ENCODE results near the gene CHRNA7. TPM values are rescaled to one million over a fixed set of nuclear protein-coding genes. Genes with fewer than 3 reads are reported as not detected.

The CHRNA7 gene
- total and polyA plus RNA-seq, 2 donors (not counting 1 experiment from before 2014, with no cell fraction given): 0.17 to 0.62 TPM

- no peaks in the 10 kb centered on the region for H3K4me1 ChIP-seq (ENCODE audit: control insufficient read depth, extremely low read depth, insufficient read depth, low read length)
- no peak for TF ChIP-seq EZH2 (IDR thresholded peaks at IDR 0.05; ENCODE audit: low read length, missing control alignments)
- TF ChIP-seq, protein P1, sequence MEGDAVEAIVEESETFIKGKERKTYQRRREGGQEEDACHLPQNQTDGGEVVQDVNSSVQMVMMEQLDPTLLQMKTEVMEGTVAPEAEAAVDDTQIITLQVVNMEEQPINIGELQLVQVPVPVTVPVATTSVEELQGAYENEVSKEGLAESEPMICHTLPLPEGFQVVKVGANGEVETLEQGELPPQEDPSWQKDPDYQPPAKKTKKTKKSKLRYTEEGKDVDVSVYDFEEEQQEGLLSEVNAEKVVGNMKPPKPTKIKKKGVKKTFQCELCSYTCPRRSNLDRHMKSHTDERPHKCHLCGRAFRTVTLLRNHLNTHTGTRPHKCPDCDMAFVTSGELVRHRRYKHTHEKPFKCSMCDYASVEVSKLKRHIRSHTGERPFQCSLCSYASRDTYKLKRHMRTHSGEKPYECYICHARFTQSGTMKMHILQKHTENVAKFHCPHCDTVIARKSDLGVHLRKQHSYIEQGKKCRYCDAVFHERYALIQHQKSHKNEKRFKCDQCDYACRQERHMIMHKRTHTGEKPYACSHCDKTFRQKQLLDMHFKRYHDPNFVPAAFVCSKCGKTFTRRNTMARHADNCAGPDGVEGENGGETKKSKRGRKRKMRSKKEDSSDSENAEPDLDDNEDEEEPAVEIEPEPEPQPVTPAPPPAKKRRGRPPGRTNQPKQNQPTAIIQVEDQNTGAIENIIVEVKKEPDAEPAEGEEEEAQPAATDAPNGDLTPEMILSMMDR (conservative IDR thresholded peaks at IDR 0.05 in 1 of 2, IDR thresholded peaks at IDR 0.05 in 1 of 2; ENCODE audit: low read depth in 1 of 2, low read length in 2 of 2): no peak
- H3K4me2 ChIP-seq (ENCODE audit: extremely low read depth, insufficient read depth, low read length): no peak overlapping the region
- H3K9me3 ChIP-seq (ENCODE audit: control insufficient read depth, insufficient read depth, low read depth, low read length): no peaks in the 10 kb centered on the region
- H3K4me3 ChIP-seq (replicated peaks in 1 of 4; ENCODE audit: control extremely low read depth in 1 of 4, insufficient read depth in 1 of 4, low read depth in 3 of 4, low read length in 4 of 4): no peak overlapping the region
- no peak overlapping the region for H3K9ac ChIP-seq (ENCODE audit: insufficient read depth, low read length)
- H3K79me2 ChIP-seq (ENCODE audit: control insufficient read depth, insufficient read depth, low read length): no peaks in the 10 kb centered on the region
- DNase-seq (ENCODE audit: low read depth in 2 of 2): no peak
- no peak overlapping the region for H2AFZ ChIP-seq (ENCODE audit: low read length)
- no peak overlapping the region for H3K27ac ChIP-seq (ENCODE audit: insufficient read depth, low read length)
- H3K27me3 ChIP-seq (ENCODE audit: control insufficient read depth, insufficient read depth, low read length): no peaks in the 10 kb centered on the region
- H3K36me3 ChIP-seq (ENCODE audit: control insufficient read depth, insufficient read depth, low read length): no peaks in the 10 kb centered on the region
- no peaks in the 10 kb centered on the region for H4K20me1 ChIP-seq (ENCODE audit: control insufficient read depth, extremely low read depth, insufficient read depth, low read length)
Observed at GRCh38 chr15:32067115-32067514, 36.8 kb downstream of the CHRNA7 start.

DNA sequence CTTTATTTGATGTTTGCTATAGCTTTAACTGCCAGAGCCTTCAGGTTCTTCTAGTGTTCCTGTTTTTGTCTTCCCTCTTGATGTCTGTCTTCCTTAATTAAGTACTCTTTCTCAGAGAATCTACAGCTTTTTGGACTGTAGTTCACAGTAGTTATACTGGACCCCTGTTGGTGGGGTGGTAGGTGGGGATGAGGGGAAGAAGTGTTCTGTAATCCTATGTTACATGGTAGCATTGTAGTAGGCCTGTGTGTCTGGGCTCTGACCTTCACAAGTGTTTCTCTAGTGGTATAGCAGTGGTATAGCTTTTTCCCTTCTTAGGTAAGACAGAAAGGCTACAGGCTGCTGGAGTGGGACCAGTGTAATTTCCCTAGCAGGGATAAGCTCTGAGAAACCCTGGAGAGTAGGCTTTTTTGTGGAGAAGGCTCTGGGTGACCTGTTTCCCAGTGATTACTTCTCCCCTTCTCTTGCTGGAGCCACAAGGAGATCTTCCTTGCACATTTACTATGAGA is 59.6 kb downstream of the CHRNA7 start:
- no peaks in the 10 kb centered on the region for H3K79me2 ChIP-seq (ENCODE audit: control insufficient read depth, insufficient read depth, low read length)
- H3K36me3 ChIP-seq (ENCODE audit: control insufficient read depth, insufficient read depth, low read length): no peaks in the 10 kb centered on the region
- TF ChIP-seq, protein P1 (conservative IDR thresholded peaks at IDR 0.05 in 1 of 2, IDR thresholded peaks at IDR 0.05 in 1 of 2; ENCODE audit: low read depth in 1 of 2, low read length in 2 of 2): no peak
- no peak for TF ChIP-seq EZH2 (IDR thresholded peaks at IDR 0.05; ENCODE audit: low read length, missing control alignments)
- no peak overlapping the region for H3K27ac ChIP-seq (ENCODE audit: insufficient read depth, low read length)
- no peak overlapping the region for H3K4me3 ChIP-seq (replicated peaks in 1 of 4; ENCODE audit: control extremely low read depth in 1 of 4, insufficient read depth in 1 of 4, low read depth in 3 of 4, low read length in 4 of 4)
- no peak overlapping the region for H3K9ac ChIP-seq (ENCODE audit: insufficient read depth, low read length)
- H3K27me3 ChIP-seq (ENCODE audit: control insufficient read depth, insufficient read depth, low read length): no peaks in the 10 kb centered on the region
- H4K20me1 ChIP-seq (ENCODE audit: control insufficient read depth, extremely low read depth, insufficient read depth, low read length): no peaks in the 10 kb centered on the region
- H2AFZ ChIP-seq (ENCODE audit: low read length): no peak overlapping the region
- no peaks in the 10 kb centered on the region for H3K4me1 ChIP-seq (ENCODE audit: control insufficient read depth, extremely low read depth, insufficient read depth, low read length)
- no peak overlapping the region for H3K4me2 ChIP-seq (ENCODE audit: extremely low read depth, insufficient read depth, low read length)
- no peaks in the 10 kb centered on the region for H3K9me3 ChIP-seq (ENCODE audit: control insufficient read depth, insufficient read depth, low read depth, low read length)
- no peak for DNase-seq (ENCODE audit: low read depth in 2 of 2)

DNA sequence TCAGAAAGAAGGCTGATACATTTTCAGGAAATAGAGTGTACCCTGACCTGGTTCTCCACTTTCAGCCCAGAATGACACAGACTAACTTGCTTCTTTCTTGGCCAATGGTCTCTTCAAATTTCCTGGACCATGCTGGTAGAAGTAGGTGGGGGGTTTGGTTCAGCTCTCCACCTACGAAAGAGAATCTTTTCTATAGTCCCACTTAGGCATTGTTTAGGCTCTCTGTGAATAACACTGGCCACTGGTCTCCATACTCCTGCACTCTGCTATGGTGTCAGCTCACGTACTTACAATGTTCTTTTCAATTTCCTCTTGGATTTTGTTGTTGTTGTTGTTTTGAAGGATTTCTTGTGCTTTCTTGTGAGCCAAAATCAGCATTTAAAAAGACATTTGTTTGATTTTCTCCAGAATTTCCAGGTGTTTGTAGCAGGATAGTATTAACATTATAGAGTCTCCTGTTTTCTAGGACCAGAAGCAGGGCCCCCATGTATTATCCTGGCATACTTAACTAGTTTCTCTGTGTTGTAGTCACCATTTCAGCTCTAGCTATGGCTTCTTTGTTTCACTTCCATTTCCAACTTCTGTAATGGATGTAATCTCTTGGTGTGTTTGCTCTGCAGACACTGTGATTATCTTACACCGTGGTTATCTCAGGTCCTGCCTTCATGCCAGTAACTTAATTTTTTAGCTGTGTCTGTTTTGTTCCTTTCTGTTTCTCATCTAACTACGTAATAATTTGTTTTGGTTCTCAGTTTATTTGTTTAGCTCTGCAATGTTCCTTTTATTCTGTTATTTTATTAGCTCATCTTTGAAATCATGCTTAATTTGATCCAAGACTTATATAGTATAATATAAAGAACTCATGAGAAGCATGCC is 61.4 kb downstream of the CHRNA7 start:
- H3K9ac ChIP-seq (ENCODE audit: insufficient read depth, low read length): no peak overlapping the region
- DNase-seq (ENCODE audit: low read depth in 2 of 2): no peak
- no peak overlapping the region for H2AFZ ChIP-seq (ENCODE audit: low read length)
- H3K27me3 ChIP-seq (ENCODE audit: control insufficient read depth, insufficient read depth, low read length): no peaks in the 10 kb centered on the region
- no peak overlapping the region for H3K4me3 ChIP-seq (replicated peaks in 1 of 4; ENCODE audit: control extremely low read depth in 1 of 4, insufficient read depth in 1 of 4, low read depth in 3 of 4, low read length in 4 of 4)
- H3K9me3 ChIP-seq (ENCODE audit: control insufficient read depth, insufficient read depth, low read depth, low read length): no peaks in the 10 kb centered on the region
- H3K27ac ChIP-seq (ENCODE audit: insufficient read depth, low read length): no peak overlapping the region
- H4K20me1 ChIP-seq (ENCODE audit: control insufficient read depth, extremely low read depth, insufficient read depth, low read length): no peaks in the 10 kb centered on the region
- H3K4me1 ChIP-seq (ENCODE audit: control insufficient read depth, extremely low read depth, insufficient read depth, low read length): no peaks in the 10 kb centered on the region
- H3K4me2 ChIP-seq (ENCODE audit: extremely low read depth, insufficient read depth, low read length): no peak overlapping the region
- TF ChIP-seq, protein P1 (conservative IDR thresholded peaks at IDR 0.05 in 1 of 2, IDR thresholded peaks at IDR 0.05 in 1 of 2; ENCODE audit: low read depth in 1 of 2, low read length in 2 of 2): no peak
- TF ChIP-seq EZH2 (IDR thresholded peaks at IDR 0.05; ENCODE audit: low read length, missing control alignments): no peak
- no peaks in the 10 kb centered on the region for H3K36me3 ChIP-seq (ENCODE audit: control insufficient read depth, insufficient read depth, low read length)
- H3K79me2 ChIP-seq (ENCODE audit: control insufficient read depth, insufficient read depth, low read length): no peaks in the 10 kb centered on the region

Data from fibroblast of lung (primary cell).